Endodermal cell (in vitro differentiated cells): ENCODE measurements around the gene MSL2. TPM values are rescaled to one million over a fixed set of nuclear protein-coding genes. Genes with fewer than 3 reads are reported as not detected.

Experiments
- DNase-seq: peaks from one replicate; pipeline ENCODE4 v3.0.0-alpha.2; 2017
- H3K27ac ChIP-seq: 2 replicates; pipeline ENCODE4 v1.5.1; 2013; ENCODE audit warnings: mild to moderate bottlenecking, low read depth, low read length, moderate library complexity
- H3K27me3 ChIP-seq: 2 replicates; pipeline ENCODE4 v1.6.1; 2013; ENCODE audit warnings: mild to moderate bottlenecking, low read length, moderate library complexity; ENCODE audit not compliant: insufficient read depth, control insufficient read depth, poor library complexity, severe bottlenecking
- H3K36me3 ChIP-seq: 2 replicates; pipeline ENCODE4 v1.7.0; 2013; ENCODE audit warnings: mild to moderate bottlenecking, low read length, moderate library complexity; ENCODE audit not compliant: control insufficient read depth, insufficient read depth
- H3K4me1 ChIP-seq: one replicate; pipeline ENCODE4 v1.7.0; 2013; ENCODE audit warnings: low read length; ENCODE audit not compliant: control insufficient read depth, insufficient read depth
- H3K4me3 ChIP-seq: 2 replicates; pipeline ENCODE4 v1.5.1; 2013; ENCODE audit warnings: mild to moderate bottlenecking, low read length, moderate library complexity
- H3K9ac ChIP-seq: 2 replicates; pipeline ENCODE4 v1.6.1; 2013; ENCODE audit warnings: mild to moderate bottlenecking, low read length, moderate library complexity; ENCODE audit not compliant: poor library complexity, severe bottlenecking; ENCODE audit errors: extremely low read depth
- H3K9me3 ChIP-seq: 2 replicates; pipeline ENCODE4 v1.6.1; 2013; ENCODE audit warnings: mild to moderate bottlenecking, low read length, moderate library complexity; ENCODE audit not compliant: control insufficient read depth
- H3K27ac Mint-ChIP-seq: 2 replicates; pipeline ENCODE4 v1.8.0; 2020; ENCODE audit warnings: mixed read lengths
- H3K27me3 Mint-ChIP-seq: 2 replicates; pipeline ENCODE4 v1.8.0; 2021; ENCODE audit warnings: mild to moderate bottlenecking, mixed read lengths; ENCODE audit not compliant: insufficient read depth
- H3K36me3 Mint-ChIP-seq: 2 replicates; pipeline ENCODE4 v1.8.0; 2020; ENCODE audit warnings: low read depth, mixed read lengths
- H3K4me1 Mint-ChIP-seq: 2 replicates; pipeline ENCODE4 v1.8.0; 2020; ENCODE audit warnings: mixed read lengths
- H3K4me3 Mint-ChIP-seq: 2 replicates; pipeline ENCODE4 v1.8.0; 2020; ENCODE audit warnings: mild to moderate bottlenecking, moderate library complexity, mixed read lengths
- H3K9me3 Mint-ChIP-seq: 2 replicates; pipeline ENCODE4 v1.8.0; 2020; ENCODE audit warnings: mild to moderate bottlenecking, mixed read lengths
- WGBS, 2 experiments: methylation state at CpG; one replicate each; pipeline versions ENCODE4 v1.1.5 to v1.1.7; 2013; ENCODE audit warnings: missing lambda C conversion rate in 2 of 2, mixed read lengths in 1 of 2; ENCODE audit not compliant: insufficient coverage in 1 of 2, insufficient read length in 1 of 2; 5-methylcytosine and 5-hydroxymethylcytosine counted together
- total RNA-seq, 2 donors: library from RNA; stranded (reverse); fragmentation: NEBNext Ultra II Directional in 1 of 2; extraction: Animal tissue kit (Norgen Biotek cat#: 25700) in 1 of 2; gene quantifications; 2 replicates in 1 of 2; 3 replicates in 1 of 2; pipeline ENCODE4 v1.2.1, GENCODE V29; 2021
- TF ChIP-seq, protein P1 (sequence below): fragments of 200-600 bp; sonication (generic); conservative IDR thresholded peaks from 2 replicates; pipeline ENCODE4 v1.5.0; 2021; ENCODE audit warnings: antibody characterized with exemption, mild to moderate bottlenecking

The MSL2 gene
- total RNA-seq, 2 donors from 2014 or later, result 35.1 to 45.7 TPM

DNA sequence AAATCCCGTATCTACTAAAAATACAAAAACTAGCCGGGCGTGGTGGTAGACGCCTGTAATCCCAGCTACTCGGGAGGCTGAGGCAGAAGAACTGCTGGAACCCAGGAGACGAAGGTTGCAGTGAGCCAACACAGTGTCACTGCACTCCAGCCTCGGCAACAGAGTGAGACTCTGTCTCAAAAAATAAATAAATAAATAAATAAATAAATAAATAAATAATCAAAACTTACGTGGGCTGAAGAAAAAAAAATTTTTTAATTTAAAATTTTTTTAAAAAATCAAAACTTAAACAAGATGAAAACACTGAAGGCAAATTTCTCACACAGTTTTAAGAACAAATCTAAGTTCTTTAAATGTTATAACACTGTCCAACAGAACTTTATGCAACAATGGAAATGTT lies 14.4 kb downstream of the MSL2 start:
- no peaks in the 10 kb centered on the region for H3K9me3 ChIP-seq
- WGBS, 2 experiments, result 88 to 98% methylated on average over 3 to 6 of the region's 8 CpGs
- no peak overlapping the region for H3K4me3 Mint-ChIP-seq
- peaks cover 12% of the 10 kb centered on the region for H3K4me1 Mint-ChIP-seq
- no peaks in the 10 kb centered on the region for H3K9me3 Mint-ChIP-seq
- no peak overlapping the region for H3K9ac ChIP-seq
- no peak overlapping the region for H3K27ac ChIP-seq
- H3K4me3 ChIP-seq, result no peak overlapping the region
- H3K36me3 Mint-ChIP-seq, result peaks cover 2% of the 10 kb centered on the region
- H3K27ac Mint-ChIP-seq, result no peak overlapping the region
- H3K27me3 Mint-ChIP-seq, result no peaks in the 10 kb centered on the region
- DNase-seq, result no peak
- no peaks in the 10 kb centered on the region for H3K36me3 ChIP-seq
- TF ChIP-seq, protein P1, sequence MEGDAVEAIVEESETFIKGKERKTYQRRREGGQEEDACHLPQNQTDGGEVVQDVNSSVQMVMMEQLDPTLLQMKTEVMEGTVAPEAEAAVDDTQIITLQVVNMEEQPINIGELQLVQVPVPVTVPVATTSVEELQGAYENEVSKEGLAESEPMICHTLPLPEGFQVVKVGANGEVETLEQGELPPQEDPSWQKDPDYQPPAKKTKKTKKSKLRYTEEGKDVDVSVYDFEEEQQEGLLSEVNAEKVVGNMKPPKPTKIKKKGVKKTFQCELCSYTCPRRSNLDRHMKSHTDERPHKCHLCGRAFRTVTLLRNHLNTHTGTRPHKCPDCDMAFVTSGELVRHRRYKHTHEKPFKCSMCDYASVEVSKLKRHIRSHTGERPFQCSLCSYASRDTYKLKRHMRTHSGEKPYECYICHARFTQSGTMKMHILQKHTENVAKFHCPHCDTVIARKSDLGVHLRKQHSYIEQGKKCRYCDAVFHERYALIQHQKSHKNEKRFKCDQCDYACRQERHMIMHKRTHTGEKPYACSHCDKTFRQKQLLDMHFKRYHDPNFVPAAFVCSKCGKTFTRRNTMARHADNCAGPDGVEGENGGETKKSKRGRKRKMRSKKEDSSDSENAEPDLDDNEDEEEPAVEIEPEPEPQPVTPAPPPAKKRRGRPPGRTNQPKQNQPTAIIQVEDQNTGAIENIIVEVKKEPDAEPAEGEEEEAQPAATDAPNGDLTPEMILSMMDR, result no peak
- no peaks in the 10 kb centered on the region for H3K27me3 ChIP-seq
- no peaks in the 10 kb centered on the region for H3K4me1 ChIP-seq

DNA sequence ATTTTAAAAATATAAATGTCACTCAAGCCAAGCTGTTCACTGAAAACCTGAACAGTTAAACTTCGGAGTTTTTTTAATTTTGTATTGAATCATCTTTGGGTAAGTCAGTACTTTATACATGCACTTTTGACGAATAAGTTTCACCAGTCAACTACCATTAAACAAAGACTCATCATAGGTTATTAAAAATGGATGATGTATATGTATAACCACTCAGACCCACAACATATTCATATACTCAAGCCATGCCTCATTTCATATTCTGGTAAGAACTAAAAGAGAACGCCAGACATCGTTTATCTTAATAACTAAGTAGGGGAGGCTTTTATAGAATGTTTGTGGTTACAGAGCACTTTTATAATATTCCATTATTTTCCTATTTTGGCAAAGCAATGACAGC lies 18.3 kb downstream of the MSL2 start:
- no peaks in the 10 kb centered on the region for H3K36me3 Mint-ChIP-seq
- DNase-seq, result no peak
- no peak overlapping the region for H3K27ac Mint-ChIP-seq
- H3K9me3 Mint-ChIP-seq, result no peaks in the 10 kb centered on the region
- WGBS, 2 experiments, result 83% methylated on average over 1 of the region's 4 CpGs; no CpG with 5 or more reads in 1 of the 2 experiments
- no peak overlapping the region for H3K4me3 Mint-ChIP-seq
- H3K27me3 Mint-ChIP-seq, result no peaks in the 10 kb centered on the region
- Histone ChIP-seq H3K27ac (no peak overlapping the region), H3K9me3 (no peaks in the 10 kb centered on the region), H3K4me1 (peaks cover 5% of the 10 kb centered on the region), H3K27me3 (no peaks in the 10 kb centered on the region), H3K4me3 (no peak overlapping the region), H3K36me3 (peaks cover 3% of the 10 kb centered on the region), H3K9ac (no peak overlapping the region)
- TF ChIP-seq, protein P1, result no peak
- H3K4me1 Mint-ChIP-seq, result peaks cover 13% of the 10 kb centered on the region

DNA sequence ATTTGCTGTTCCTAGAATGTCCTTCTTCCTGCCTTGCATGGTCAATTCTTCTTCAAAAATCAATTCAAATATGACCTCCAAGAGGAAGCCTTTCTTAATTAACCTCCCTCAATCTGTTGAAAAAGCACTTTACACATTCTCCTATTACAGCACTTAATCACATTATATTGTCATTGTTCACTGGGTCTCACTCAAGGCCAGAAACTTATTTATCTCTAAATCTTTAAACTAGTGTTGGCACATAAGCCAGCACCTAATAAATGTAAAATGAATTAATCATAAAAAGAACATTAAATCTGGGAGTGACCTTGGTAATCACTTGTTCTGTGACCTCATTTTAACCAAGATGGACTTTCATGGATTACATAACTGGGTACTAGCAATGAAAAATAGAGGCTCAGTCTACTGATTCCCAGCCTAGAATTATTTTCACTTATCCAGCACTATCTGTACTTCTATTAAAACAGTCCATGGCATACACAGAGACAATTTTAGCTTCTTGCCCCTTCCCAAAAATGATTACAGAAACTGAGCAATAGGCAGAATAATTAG lies 22.1 kb downstream of the MSL2 start:
- H3K27ac ChIP-seq, result no peak overlapping the region
- no peak for DNase-seq
- Mint-ChIP-seq H3K9me3 (no peaks in the 10 kb centered on the region), H3K4me3 (no peak overlapping the region), H3K4me1 (peaks cover 4% of the 10 kb centered on the region), H3K36me3 (no peaks in the 10 kb centered on the region), H3K27me3 (no peaks in the 10 kb centered on the region), H3K27ac (no peak overlapping the region)
- TF ChIP-seq, protein P1, result no peak
- H3K36me3 ChIP-seq, result peaks cover 3% of the 10 kb centered on the region
- peaks cover 5% of the 10 kb centered on the region for H3K4me1 ChIP-seq
- H3K9ac ChIP-seq, result no peak overlapping the region
- H3K4me3 ChIP-seq, result peak overlapping the region; percentile 41
- H3K9me3 ChIP-seq, result no peaks in the 10 kb centered on the region
- no peaks in the 10 kb centered on the region for H3K27me3 ChIP-seq
